ENCODE measurements around the gene TSPAN12.
"Not testable (repeated sequence)": the region's sequence is repeated elsewhere in the genome, so short reads cannot be mapped to it uniquely, and the experiment has no call there.

The TSPAN12 gene, protein sequence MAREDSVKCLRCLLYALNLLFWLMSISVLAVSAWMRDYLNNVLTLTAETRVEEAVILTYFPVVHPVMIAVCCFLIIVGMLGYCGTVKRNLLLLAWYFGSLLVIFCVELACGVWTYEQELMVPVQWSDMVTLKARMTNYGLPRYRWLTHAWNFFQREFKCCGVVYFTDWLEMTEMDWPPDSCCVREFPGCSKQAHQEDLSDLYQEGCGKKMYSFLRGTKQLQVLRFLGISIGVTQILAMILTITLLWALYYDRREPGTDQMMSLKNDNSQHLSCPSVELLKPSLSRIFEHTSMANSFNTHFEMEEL

DNA sequence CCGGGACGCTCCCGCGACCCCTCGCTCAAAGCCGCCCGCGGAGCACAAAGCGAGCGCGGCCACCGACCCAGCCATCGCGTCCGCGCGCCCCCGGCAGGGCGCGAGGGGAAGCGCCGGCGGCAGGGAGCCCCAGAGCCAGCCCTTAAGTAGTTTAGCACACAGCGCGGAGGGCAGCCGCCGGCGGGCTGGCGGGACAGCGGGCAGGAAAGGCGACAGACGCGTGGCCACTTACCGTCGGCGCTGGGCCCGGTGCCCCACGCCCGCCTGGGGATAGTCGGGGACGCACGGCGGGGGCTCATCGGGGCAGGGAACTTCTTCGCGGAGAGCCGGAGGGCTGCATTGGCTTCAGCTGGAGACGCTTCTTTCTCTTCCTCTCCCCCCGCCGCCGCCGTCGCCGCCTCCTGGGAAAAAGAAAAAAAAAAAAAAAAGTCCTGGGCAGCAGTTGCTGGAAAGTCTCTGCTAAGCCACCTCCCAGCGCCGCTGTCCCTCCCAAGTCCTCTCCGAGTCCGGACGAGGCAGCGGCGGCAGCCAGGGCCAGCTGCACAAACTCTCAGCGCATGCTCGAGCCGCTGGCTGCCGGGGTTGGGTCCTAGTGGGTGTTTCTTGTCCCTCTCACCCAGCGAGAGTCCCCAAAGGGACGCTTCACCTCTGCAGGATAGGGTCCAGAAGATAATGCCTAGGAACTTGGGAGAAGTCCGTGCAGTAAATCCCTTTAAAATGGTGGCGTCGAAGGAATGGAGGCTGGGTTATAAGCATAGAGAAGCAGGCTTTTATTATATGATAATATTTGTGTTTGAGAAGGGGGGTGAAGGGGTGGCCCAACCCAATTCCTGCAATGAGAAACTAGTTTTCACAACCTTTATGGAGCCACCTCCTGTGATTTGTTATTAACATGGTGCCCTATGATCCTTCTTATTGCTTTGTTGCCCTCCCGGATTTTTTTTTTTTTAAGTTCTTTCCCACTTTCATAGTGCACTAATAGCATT is at the start of gene TSPAN12:
TSPAN12 (minus strand) TSS at position 557 of the 986 bp plus-strand sequence. CDS start 1,381 bp downstream, outside the sequence.
- H3K36me3 Mint-ChIP-seq (ENCODE audit: low read depth) = no peaks in the 10 kb centered on the region

DNA sequence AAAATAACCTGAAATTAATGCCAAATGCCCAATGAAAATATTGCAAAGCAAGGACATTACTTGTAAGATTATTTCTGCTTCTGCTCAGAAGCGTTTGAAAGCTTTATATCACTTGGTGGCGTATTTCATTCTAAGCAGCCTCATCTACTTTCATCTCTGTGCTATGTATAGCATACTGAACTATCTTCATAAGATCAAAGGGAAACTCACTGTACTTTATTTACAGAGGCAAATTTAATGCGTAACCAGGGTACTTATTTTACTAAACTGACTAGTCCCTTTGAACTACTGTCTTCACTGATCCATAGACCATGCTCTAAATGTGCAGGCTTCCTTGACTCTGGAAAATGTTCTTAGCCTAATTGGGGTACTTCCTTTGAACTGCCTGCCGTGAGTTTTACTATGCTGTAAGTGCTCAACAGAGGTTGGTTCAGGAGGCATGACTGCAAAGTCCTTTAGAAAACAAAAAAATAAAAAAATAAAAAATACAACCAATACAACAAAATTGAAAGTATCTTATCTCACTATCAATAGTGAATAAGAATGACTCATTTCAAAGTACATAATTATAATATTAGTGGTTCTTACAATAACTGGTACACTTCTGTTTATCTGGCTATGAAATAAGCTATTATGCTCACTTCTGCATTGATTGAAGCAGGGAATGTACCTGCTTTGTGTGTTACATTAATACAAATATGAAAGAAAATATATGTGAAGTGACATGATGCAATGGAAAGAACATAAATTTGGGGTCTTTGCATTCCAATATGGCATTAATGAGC is 41.0 kb upstream of the TSPAN12 start:
- H3K27ac Mint-ChIP-seq = no peak overlapping the region
- peaks cover 6% of the 10 kb centered on the region for H3K36me3 Mint-ChIP-seq (ENCODE audit: low read depth)
- peaks cover 14% of the 10 kb centered on the region for H3K27me3 Mint-ChIP-seq
- H3K9me3 Mint-ChIP-seq = peaks cover 7% of the 10 kb centered on the region
- no peak overlapping the region for H3K4me3 Mint-ChIP-seq
- H3K4me1 Mint-ChIP-seq (ENCODE audit: low read depth) = no peaks in the 10 kb centered on the region

More for the DNA sequence above, at the start of gene TSPAN12:
- Mint-ChIP-seq H3K4me1 (ENCODE audit: low read depth) (peaks cover 11% of the 10 kb centered on the region), H3K4me3 (peak within 1 kb of the TSS; percentile 79), H3K9me3 (no peaks in the 10 kb centered on the region), H3K27me3 (peaks cover 61% of the 10 kb centered on the region), H3K27ac (no peak within 1 kb of the TSS)

DNA sequence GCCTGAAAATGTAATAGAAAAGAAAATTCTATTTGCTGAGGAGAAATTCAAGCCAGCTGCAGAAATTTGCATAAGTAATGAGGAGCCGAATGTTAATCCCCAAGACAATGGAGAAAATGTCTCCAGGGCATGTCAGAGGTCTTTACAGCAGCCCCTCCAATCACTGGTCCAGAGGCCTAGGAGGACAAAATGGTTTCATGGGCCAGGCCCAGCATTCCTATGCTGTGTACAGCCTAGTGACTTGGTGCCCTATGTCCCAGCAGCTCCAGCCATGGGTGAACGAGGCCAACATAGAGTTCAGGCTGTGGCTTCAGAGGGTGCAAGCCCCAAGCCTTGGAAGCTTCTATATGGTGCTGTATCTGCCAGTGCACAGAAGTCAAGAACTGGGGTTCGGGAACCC is 37.3 kb upstream of the TSPAN12 start:
- H3K27me3 Mint-ChIP-seq; H3K36me3 Mint-ChIP-seq (ENCODE audit: low read depth); H3K4me1 Mint-ChIP-seq (ENCODE audit: low read depth); H3K4me3 Mint-ChIP-seq; H3K27ac Mint-ChIP-seq: not testable (repeated sequence)
- peaks cover 12% of the 10 kb centered on the region for H3K9me3 Mint-ChIP-seq

DNA sequence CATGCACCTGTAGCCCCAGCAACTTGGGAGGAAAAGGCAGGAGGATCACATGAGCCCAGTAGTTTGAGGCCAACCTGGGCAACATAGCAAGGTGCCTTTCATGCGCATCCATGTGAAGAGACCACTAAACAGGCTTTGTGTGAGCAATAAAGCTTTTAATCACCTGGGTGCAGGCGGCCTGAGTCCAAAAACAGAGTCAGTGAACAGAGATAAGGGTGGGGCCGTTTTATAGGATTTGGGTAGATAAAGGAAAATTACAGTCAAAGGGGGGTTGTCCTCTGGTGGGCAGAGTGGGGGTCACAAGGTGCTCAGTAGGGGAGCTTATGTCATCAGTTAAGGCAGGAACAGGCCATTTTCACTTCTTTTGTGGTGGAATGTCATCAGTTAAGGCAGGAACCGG is 27.7 kb upstream of the TSPAN12 start:
- not testable (repeated sequence) for H3K4me3 Mint-ChIP-seq; H3K36me3 Mint-ChIP-seq (ENCODE audit: low read depth); H3K9me3 Mint-ChIP-seq; H3K4me1 Mint-ChIP-seq (ENCODE audit: low read depth); H3K27ac Mint-ChIP-seq; H3K27me3 Mint-ChIP-seq

DNA sequence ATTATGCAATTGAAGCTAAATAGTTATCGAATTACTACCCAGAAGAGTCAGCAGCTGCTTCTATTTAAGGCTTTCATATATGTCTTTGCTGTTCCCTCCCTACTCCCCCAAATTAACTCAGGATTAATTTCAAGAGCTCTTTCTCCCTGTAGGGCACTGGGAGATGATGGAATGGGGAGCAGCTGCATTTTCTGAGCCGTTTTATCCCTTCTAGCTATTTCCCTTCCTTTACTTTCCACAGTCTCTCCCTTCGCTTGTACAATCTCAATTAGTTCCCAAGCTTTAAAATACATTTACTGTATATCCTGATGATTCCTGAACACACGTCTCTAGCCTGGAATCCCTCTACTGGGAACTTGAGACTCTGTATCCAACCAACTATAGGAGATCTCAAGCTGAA is 19.8 kb upstream of the TSPAN12 start:
- H3K9me3 Mint-ChIP-seq = no peaks in the 10 kb centered on the region
- H3K4me1 Mint-ChIP-seq (ENCODE audit: low read depth) = no peaks in the 10 kb centered on the region
- H3K27ac Mint-ChIP-seq = no peak overlapping the region
- H3K4me3 Mint-ChIP-seq = no peak overlapping the region
- H3K36me3 Mint-ChIP-seq (ENCODE audit: low read depth) = no peaks in the 10 kb centered on the region
- peaks cover 37% of the 10 kb centered on the region for H3K27me3 Mint-ChIP-seq

DNA sequence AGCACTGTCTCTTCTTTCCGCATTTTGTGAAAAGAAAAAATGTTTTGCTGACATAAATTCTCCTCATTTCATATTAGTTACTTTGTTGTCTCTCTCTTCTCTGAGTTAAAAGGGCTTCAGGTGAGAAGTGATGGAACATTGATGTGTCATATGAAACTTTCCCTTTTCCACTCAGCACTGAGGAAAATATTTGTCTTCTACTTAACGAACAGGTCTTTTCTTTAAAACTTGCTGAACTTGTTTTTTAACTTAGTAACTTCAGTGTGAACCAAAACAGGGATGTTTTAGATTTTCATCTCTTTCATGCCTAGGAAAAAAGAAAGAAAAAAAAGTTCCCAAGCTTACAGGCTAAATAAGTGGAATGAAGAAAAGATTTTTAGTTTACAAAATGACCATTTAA is 19.0 kb upstream of the TSPAN12 start:
- H3K4me1 Mint-ChIP-seq (ENCODE audit: low read depth) = no peaks in the 10 kb centered on the region
- no peak overlapping the region for H3K4me3 Mint-ChIP-seq
- no peak overlapping the region for H3K27ac Mint-ChIP-seq

DNA sequence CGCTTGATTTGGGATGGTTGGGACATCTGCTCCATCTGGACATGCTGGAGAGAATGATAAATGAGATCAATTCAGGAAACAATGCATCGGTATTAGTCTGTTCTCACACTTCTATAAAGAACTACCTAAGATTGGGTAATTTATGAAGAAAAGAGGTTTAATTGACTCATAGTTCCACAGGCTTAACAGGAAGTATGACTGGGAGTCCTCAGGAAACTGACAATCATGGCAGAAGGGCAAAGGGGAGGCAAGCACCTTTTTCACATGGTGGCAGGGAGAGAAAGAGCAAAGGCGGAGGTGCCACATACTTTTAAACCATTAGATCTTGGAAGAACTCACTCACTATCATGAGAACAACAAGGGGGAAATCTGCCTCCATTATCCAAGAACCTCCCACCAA is 16.8 kb upstream of the TSPAN12 start:
- peaks cover 57% of the 10 kb centered on the region for H3K27me3 Mint-ChIP-seq
- no peak overlapping the region for H3K27ac Mint-ChIP-seq
- H3K36me3 Mint-ChIP-seq (ENCODE audit: low read depth) = no peaks in the 10 kb centered on the region
- no peak overlapping the region for H3K4me3 Mint-ChIP-seq
- no peaks in the 10 kb centered on the region for H3K9me3 Mint-ChIP-seq
- no peaks in the 10 kb centered on the region for H3K4me1 Mint-ChIP-seq (ENCODE audit: low read depth)

More for the DNA sequence above, 19.0 kb upstream of the TSPAN12 start:
- Mint-ChIP-seq H3K36me3 (ENCODE audit: low read depth) (no peaks in the 10 kb centered on the region), H3K9me3 (no peaks in the 10 kb centered on the region), H3K27me3 (peaks cover 41% of the 10 kb centered on the region)

DNA sequence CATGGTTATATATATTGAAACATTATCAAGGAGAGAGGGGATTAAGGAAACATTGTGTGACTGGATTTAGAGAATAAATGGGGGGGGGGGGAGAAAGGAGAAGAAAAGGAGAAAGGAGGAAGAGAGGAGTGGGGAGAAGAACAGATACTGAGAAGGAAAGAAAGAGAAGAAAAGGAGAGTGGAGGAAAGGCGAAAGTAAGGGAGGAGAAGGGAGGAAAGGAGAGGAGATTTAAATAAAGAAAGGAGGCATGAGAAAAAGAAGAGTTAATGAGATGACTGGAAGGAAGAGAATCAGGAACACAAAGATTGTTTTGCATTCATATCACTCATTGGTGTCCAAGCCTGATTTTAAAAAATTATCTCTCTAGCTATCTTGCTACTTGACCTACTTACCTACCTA is 16.1 kb upstream of the TSPAN12 start:
- H3K9me3 Mint-ChIP-seq = no peaks in the 10 kb centered on the region

DNA sequence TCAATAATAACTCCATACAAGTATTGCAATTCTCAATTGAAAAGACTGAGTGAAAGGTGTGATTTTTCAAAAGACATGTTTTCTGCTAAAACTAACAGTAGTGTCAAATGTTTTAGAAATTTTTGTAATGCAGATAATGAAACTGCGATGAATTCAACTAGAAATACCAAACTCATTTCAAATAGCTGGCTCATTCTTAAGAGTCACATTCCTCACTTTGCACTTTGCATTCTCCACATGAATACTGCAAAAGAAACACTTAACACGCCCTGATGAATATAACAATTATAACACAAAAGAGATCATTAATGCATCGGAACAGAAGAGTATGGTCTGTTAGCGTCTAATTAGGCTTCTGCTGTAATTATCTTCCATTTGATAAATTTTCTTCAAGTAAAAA is 15.5 kb upstream of the TSPAN12 start:
- Mint-ChIP-seq H3K9me3 (no peaks in the 10 kb centered on the region), H3K4me3 (no peak overlapping the region), H3K27ac (no peak overlapping the region), H3K4me1 (ENCODE audit: low read depth) (no peaks in the 10 kb centered on the region), H3K36me3 (ENCODE audit: low read depth) (no peaks in the 10 kb centered on the region), H3K27me3 (peaks cover 55% of the 10 kb centered on the region)

More for the DNA sequence above, 16.1 kb upstream of the TSPAN12 start:
- H3K27me3 Mint-ChIP-seq = peaks cover 57% of the 10 kb centered on the region
- no peaks in the 10 kb centered on the region for H3K36me3 Mint-ChIP-seq (ENCODE audit: low read depth)
- no peak overlapping the region for H3K27ac Mint-ChIP-seq
- no peak overlapping the region for H3K4me3 Mint-ChIP-seq
- no peaks in the 10 kb centered on the region for H3K4me1 Mint-ChIP-seq (ENCODE audit: low read depth)

DNA sequence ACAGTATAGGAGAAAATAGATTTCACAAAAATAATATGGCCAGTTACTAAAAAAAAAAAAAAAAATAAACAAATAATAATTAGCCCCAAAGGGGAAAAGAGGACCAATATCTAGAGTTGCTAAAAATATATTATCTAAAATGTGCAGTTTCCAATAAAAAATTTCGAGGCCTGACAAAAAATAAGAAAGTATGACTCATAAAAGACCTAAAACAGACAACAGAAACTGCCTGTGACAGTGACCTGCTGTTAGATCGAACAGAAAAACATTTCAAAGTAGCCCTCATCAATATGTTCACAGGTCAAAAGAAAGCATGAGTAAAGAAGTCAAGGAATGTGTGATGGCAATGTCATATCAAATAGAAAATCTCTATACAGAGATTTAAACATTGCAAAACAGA is 11.8 kb upstream of the TSPAN12 start:
- no peaks in the 10 kb centered on the region for H3K4me1 Mint-ChIP-seq (ENCODE audit: low read depth)
- H3K9me3 Mint-ChIP-seq = no peaks in the 10 kb centered on the region
- no peaks in the 10 kb centered on the region for H3K36me3 Mint-ChIP-seq (ENCODE audit: low read depth)
- peaks cover 61% of the 10 kb centered on the region for H3K27me3 Mint-ChIP-seq
- H3K27ac Mint-ChIP-seq = no peak overlapping the region
- H3K4me3 Mint-ChIP-seq = no peak overlapping the region

DNA sequence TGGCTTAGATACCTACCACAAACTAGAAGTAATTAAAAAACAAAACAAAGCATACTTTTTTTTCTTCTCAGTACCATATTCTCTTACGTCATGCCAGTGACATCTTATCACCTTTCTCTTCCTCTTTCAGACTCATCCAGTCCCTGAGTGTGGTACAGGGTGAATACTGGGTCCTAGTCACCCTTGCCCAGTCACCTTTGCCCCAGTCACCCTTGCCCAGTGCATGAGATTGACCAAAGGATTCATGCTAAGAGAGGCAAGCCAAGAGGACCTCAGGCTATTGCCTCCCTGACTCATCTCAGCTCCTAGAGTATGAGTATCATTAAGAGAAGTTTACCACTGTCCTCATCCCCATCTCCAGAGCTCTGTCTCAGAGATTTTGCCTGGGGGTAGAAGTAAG is 10.0 kb upstream of the TSPAN12 start:
- H3K27ac Mint-ChIP-seq = no peak overlapping the region
- H3K4me3 Mint-ChIP-seq = no peak overlapping the region
- no peaks in the 10 kb centered on the region for H3K9me3 Mint-ChIP-seq
- no peaks in the 10 kb centered on the region for H3K36me3 Mint-ChIP-seq (ENCODE audit: low read depth)
- H3K4me1 Mint-ChIP-seq (ENCODE audit: low read depth) = no peaks in the 10 kb centered on the region
- peaks cover 61% of the 10 kb centered on the region for H3K27me3 Mint-ChIP-seq

DNA sequence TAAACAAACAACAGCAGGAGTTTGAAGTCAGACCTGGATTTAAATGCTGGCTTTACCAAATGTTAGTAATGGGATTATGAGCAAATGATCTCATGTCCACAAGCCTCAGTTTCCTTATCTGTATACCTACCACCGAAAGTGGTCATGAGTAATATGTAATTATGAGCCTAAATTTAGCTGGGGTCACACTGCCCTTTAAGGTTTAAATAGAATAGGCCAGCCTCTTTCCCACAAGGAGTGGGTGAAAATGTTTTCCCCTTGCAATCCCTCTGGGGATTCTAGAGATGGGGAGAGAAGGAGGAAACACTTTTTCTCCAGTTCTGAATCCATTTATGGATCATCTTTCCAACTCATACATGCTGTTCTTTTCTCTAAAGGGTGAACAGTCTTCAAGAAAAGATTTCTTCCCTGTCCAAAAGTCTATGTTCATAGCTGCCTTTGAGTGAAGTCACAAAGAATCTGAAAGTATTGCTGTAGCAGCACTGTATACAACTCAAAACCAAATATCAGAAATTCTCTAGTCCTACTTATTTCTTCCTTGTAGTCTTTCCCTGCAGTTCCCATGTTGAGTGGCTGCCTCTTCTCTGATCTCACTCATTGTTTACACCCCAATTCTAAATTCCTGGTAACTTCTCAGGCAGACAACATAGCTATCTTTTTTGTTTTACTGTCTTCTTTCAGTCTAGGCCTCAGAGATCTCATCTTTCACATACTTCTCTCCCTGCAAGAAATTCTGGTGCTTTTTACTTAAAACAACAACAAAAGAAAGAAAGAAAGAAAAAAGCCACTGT is 7.4 kb upstream of the TSPAN12 start:
- H3K27ac Mint-ChIP-seq = no peak overlapping the region
- no peak overlapping the region for H3K4me3 Mint-ChIP-seq
- H3K27me3 Mint-ChIP-seq = peaks cover 53% of the 10 kb centered on the region
- H3K4me1 Mint-ChIP-seq (ENCODE audit: low read depth) = no peaks in the 10 kb centered on the region
- H3K36me3 Mint-ChIP-seq (ENCODE audit: low read depth) = no peaks in the 10 kb centered on the region
- H3K9me3 Mint-ChIP-seq = no peaks in the 10 kb centered on the region

DNA sequence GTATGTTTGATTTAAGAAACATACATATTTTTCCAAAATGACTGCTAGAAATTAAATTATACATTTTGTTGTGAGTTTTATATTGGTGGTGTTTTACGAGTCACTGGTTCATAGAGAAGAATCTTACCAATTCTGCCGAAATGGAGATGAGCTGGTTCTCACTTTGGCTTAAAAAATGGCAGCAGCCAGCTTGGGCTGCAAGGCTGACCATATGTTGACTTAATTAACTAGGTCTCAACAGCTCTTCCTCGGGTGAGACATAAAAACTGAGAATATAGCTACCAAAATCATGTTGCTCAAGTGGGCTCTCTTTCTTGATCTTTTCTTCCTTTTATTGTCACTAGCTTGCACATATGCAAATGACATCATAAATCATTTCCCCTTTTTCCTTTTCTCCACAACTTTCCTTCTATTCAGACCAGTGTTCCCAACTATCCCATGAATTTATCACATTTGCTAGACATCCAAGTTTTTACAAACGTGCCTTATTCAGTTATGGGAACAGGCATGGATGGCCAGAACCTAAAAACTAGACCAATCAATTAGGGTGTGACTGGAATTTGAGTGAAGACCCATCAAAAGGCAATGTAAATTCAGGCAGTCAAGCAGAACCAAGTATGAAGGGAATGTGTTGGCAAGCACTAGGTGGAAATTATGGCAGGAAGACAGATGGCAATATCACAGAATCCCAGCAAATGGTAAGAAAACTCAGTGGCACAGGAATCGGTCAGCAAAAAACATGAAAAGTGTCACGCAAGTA is 6.4 kb upstream of the TSPAN12 start:
- Mint-ChIP-seq H3K36me3 (ENCODE audit: low read depth) (no peaks in the 10 kb centered on the region), H3K4me3 (no peak overlapping the region), H3K9me3 (no peaks in the 10 kb centered on the region), H3K27me3 (peaks cover 60% of the 10 kb centered on the region), H3K27ac (no peak overlapping the region), H3K4me1 (ENCODE audit: low read depth) (no peaks in the 10 kb centered on the region)
